Mammary epithelial cell (primary cell): ENCODE data around the gene KLHDC7B.

ENCODE experiments used
- CTCF ChIP-seq, 2 donors: IDR thresholded peaks in 1 of 2; conservative IDR thresholded peaks in 1 of 2; 2 replicates each; pipeline ENCODE4 v1.5.1; 2011 to 2012; ENCODE audit warnings: inconsistent platforms in 2 of 2, low read length in 2 of 2, mild to moderate bottlenecking in 2 of 2, control low read depth in 1 of 2, low read depth in 1 of 2; ENCODE audit not compliant: insufficient read depth in 1 of 2; ENCODE audit errors: extremely low read depth in 1 of 2
- EZH2 ChIP-seq: IDR thresholded peaks from 2 replicates; pipeline ENCODE4 v1.6.1; 2012; ENCODE audit warnings: low read length, inconsistent platforms, borderline replicate concordance

- TF ChIP-seq EZH2, result no peak
- no peak for TF ChIP-seq CTCF (conservative IDR thresholded peaks at IDR 0.05 in 1 of 2, IDR thresholded peaks at IDR 0.05 in 1 of 2; ENCODE audit: extremely low read depth in 1 of 2, insufficient read depth in 1 of 2, low read depth in 1 of 2, low read length in 2 of 2)
Measured at GRCh38 chr22:50569041-50569459, 23.4 kb downstream of the KLHDC7B start.
